HepG2 (cell line): ENCODE results near the gene HEYL. TPM values are rescaled to one million over a fixed set of nuclear protein-coding genes. Genes with fewer than 3 reads are reported as not detected.

Experiments used
- ATAC-seq: fragments of 200-7000 bp; cut with Tn5 transposase; 3 replicates; pipeline ENCODE4 v1.9.1; 2020; ENCODE audit warnings: mild to moderate bottlenecking, moderate library complexity
- BruUV-seq: library from RNA; stranded (reverse); fragments of 400-500 nt; replicated peaks from 2 replicates; lab custom pipeline; 2021; lab: Mats Ljungman, UMichigan
- CTCF ChIA-PET: fragments of 300-600 bp; formaldehyde crosslinking; extraction: SDS; loops from one replicate; lab custom pipeline; 2021; ENCODE audit warnings: low total read pairs, inconsistent platforms, low intra/inter-chr PET ratio; lab: Yijun Ruan, JAX
- POLR2A ChIA-PET: fragments of 350-600 bp; sonication (Branson Sonifier 250); formaldehyde crosslinking; loops from one replicate; lab custom pipeline; 2020; ENCODE audit warnings: antibody characterized with exemption, inconsistent platforms; lab: Yijun Ruan, JAX
- DNase-seq: peaks from one replicate; pipeline ENCODE4 v3.0.0-alpha.2; 2015; ENCODE audit warnings: low spot score
- FAIRE-seq: peaks from 3 replicates; lab custom pipeline; 2011; peaks lifted over from hg19 to GRCh38; lab: Jason Lieb, UNC
- H2AFZ ChIP-seq: one replicate; pipeline ENCODE4 v1.6.1; 2011; ENCODE audit warnings: low read length, inconsistent platforms
- H3K27ac ChIP-seq: fragments of 300-600 bp; 3 replicates; pipeline ENCODE4 v1.8.0; 2011; ENCODE audit warnings: mixed run types, mild to moderate bottlenecking, mixed read lengths, low read length, inconsistent platforms; ENCODE audit not compliant: insufficient read depth; ENCODE audit errors: extremely low read length
- H3K27me3 ChIP-seq, 2 experiments: fragments of 200-600 bp in 1 of 2; 2 replicates in 1 of 2; 3 replicates in 1 of 2; pipeline versions ENCODE4 v1.6.0 to v1.8.0; 2011; ENCODE audit warnings: low read length in 2 of 2, mild to moderate bottlenecking in 2 of 2, moderate library complexity in 2 of 2, inconsistent platforms in 1 of 2; ENCODE audit not compliant: insufficient read depth in 2 of 2, control insufficient read depth in 1 of 2
- H3K36me3 ChIP-seq, 2 experiments: fragments of 200-600 bp in 1 of 2; replicated peaks in 1 of 2; 2 replicates in 1 of 2; 3 replicates in 1 of 2; pipeline versions ENCODE4 v1.5.1 to v1.8.0; 2011; ENCODE audit warnings: low read length in 2 of 2, inconsistent platforms in 1 of 2; ENCODE audit not compliant: insufficient read depth in 2 of 2, control insufficient read depth in 1 of 2
- H3K4me1 ChIP-seq: 2 replicates; pipeline ENCODE4 v1.5.1; 2012; ENCODE audit warnings: low read length, inconsistent platforms; ENCODE audit not compliant: insufficient read depth
- H3K4me2 ChIP-seq: 2 replicates; pipeline ENCODE4 v1.6.0; 2011; ENCODE audit warnings: low read depth, low read length, inconsistent platforms
- H3K4me3 ChIP-seq, 3 experiments: fragments of 200-600 bp in 1 of 3; sonication (generic), shearing (Covaris generic) in 1 of 3; replicated peaks in 1 of 3; 2 replicates each; pipeline ENCODE4 v1.5.1; 2011 to 2016; ENCODE audit warnings: low read length in 3 of 3, inconsistent platforms in 2 of 3, low read depth in 2 of 3, mild to moderate bottlenecking in 2 of 3, control low read depth in 1 of 3, mixed read lengths in 1 of 3; ENCODE audit not compliant: insufficient read depth in 1 of 3
- H3K79me2 ChIP-seq: one replicate; pipeline ENCODE4 v1.6.1; 2011; ENCODE audit warnings: low read length, inconsistent platforms; ENCODE audit not compliant: insufficient read depth
- H3K9ac ChIP-seq: 2 replicates; pipeline ENCODE4 v1.6.0; 2011; ENCODE audit warnings: mild to moderate bottlenecking, low read depth, low read length, inconsistent platforms; ENCODE audit not compliant: insufficient read depth
- H3K9me3 ChIP-seq: 2 replicates; pipeline ENCODE4 v1.5.1; 2012; ENCODE audit warnings: mild to moderate bottlenecking, low read length
- H4K20me1 ChIP-seq: 2 replicates; pipeline ENCODE4 v1.6.0; 2011; ENCODE audit warnings: inconsistent platforms, mild to moderate bottlenecking, low read length, moderate library complexity; ENCODE audit not compliant: insufficient read depth
- MBNL3 ChIP-seq: fragments of 250-450 bp; sonication (Bioruptor Pico); conservative IDR thresholded peaks from 2 replicates; pipeline ENCODE4 v1.8.0; 2022; ENCODE audit warnings: mild to moderate bottlenecking, inconsistent platforms
- NFE2 ChIP-seq: sonication (generic); formaldehyde crosslinking; IDR thresholded peaks from 2 replicates; pipeline ENCODE4 v1.4.0; 2020; ENCODE audit warnings: missing genetic modification reagents
- SIN3A ChIP-seq: IDR thresholded peaks from 2 replicates; pipeline ENCODE4 v1.6.1; 2011; ENCODE audit warnings: low read depth, mild to moderate bottlenecking, control low read depth, low read length, borderline replicate concordance
- SMYD3 ChIP-seq: sonication (generic); formaldehyde crosslinking; IDR thresholded peaks from 2 replicates; pipeline ENCODE4 v1.8.1; 2023; ENCODE audit warnings: mild to moderate bottlenecking, missing genetic modification reagents
- SRY ChIP-seq: sonication (generic); formaldehyde crosslinking; IDR thresholded peaks from 2 replicates; pipeline ENCODE4 v1.8.0; 2022; ENCODE audit warnings: mild to moderate bottlenecking, missing genetic modification reagents
- TGIF2 ChIP-seq: IDR thresholded peaks from 2 replicates; pipeline ENCODE4 v1.6.1; 2016; ENCODE audit warnings: control low read depth, missing compliant biosample characterization
- ZZZ3 ChIP-seq: sonication (generic); formaldehyde crosslinking; IDR thresholded peaks from 2 replicates; pipeline ENCODE4 v1.4.0; 2020; ENCODE audit warnings: missing genetic modification reagents, mild to moderate bottlenecking, borderline replicate concordance
- WGBS: methylation state at CpG from one replicate; pipeline ENCODE4 v1.1.6; 2017; ENCODE audit warnings: low lambda C conversion rate; 5-methylcytosine and 5-hydroxymethylcytosine counted together
- in situ Hi-C: cut with HindIII; loops from 2 replicates; pipeline ENCODE4 v1.10.0; 2017; ENCODE audit warnings: low pct_unique_long_range_greater_than_20kb; ENCODE audit not compliant: extremely low pct_ligation_motif_present
- intact Hi-C: fragments of 100-400 bp; cut with micrococcal nuclease; formaldehyde crosslinking; loops from one replicate; pipeline ENCODE4 v1.10.0; 2022; ENCODE audit not compliant: unreplicated experiment
- polyA plus RNA-seq, 8 experiments: library from polyadenylated mRNA; depleted of rRNA in 3 of 8; stranded (reverse) in 7 of 8; unstranded in 1 of 8; fragments of >200 nt; fragmentation: Illumina TruSeq in 4 of 8; extraction: Trizol in 4 of 8; gene quantifications; 2 replicates each; pipeline versions ENCODE4 v1.2.1 to v1.2.3, GENCODE V29; 2011 to 2016; ENCODE audit warnings: low read depth in 4 of 8, missing spikeins in 1 of 8, mixed read lengths in 1 of 8; ENCODE audit not compliant: insufficient read depth in 1 of 8
- total RNA-seq, 5 experiments: library from RNA; depleted of rRNA; stranded (reverse); fragments of >200 nt; fragmentation: Illumina TruSeq; extraction: Trizol; gene quantifications; 2 replicates each; pipeline ENCODE4 v1.2.3, GENCODE V29; 2016; ENCODE audit warnings: low read depth in 1 of 5
- TF ChIP-seq, protein P1 (sequence below): conservative IDR thresholded peaks from 2 replicates; pipeline ENCODE4 v1.6.1; 2018; ENCODE audit warnings: missing genetic modification reagents
- TF ChIP-seq, protein P2 (sequence below): IDR thresholded peaks from 2 replicates; pipeline ENCODE4 v1.6.1; 2016; ENCODE audit warnings: mild to moderate bottlenecking
- TF ChIP-seq, protein P3 (sequence below): sonication (generic); formaldehyde crosslinking; IDR thresholded peaks from 2 replicates; pipeline ENCODE4 v1.4.0; 2020; ENCODE audit warnings: low read depth, missing genetic modification reagents

Gene HEYL
- total and polyA plus RNA-seq, 2 of the 13 experiments (the other 11 are each of a cell fraction or from before 2014, with no cell fraction given), result 0.03 to 0.04 TPM

DNA sequence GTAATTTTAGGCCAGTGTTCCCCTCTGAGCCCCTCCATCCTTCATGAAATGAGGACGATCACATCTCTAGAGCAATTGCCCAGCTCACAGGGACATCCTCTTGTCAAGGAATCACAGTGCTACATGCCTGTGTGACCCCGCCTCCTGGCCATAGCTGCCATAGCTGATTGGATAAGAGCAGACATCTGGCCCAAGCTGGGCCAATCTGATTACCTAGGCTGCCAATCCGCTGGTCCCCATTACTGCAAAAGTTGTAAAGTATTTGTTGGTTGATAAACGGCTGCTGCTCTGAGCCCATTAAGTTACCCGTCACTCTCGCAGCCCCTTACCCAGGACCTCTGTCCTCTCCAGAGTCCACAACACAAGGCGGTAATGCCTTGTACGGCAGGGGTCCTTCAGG lies 24.1 kb upstream of the HEYL start:
- H3K36me3 ChIP-seq, result no peaks in the 10 kb centered on the region
- WGBS, result 40% methylated on average over 3 of the region's 8 CpGs
- in situ Hi-C loops, result no loop called here

More for the DNA sequence above, 24.1 kb upstream of the HEYL start:
- no TSS peak for BruUV-seq
- no peak overlapping the region for H2AFZ ChIP-seq
- peaks cover 0 to 54% of the 10 kb centered on the region in 2 experiments; a peak in 3 of 5 replicates for H3K27me3 ChIP-seq
- no peak for DNase-seq
- TF ChIP-seq SMYD3 (CRISPR knock-in tag), result no peak
- no peak for TF ChIP-seq SRY (CRISPR knock-in tag)
- TF ChIP-seq, protein P1, sequence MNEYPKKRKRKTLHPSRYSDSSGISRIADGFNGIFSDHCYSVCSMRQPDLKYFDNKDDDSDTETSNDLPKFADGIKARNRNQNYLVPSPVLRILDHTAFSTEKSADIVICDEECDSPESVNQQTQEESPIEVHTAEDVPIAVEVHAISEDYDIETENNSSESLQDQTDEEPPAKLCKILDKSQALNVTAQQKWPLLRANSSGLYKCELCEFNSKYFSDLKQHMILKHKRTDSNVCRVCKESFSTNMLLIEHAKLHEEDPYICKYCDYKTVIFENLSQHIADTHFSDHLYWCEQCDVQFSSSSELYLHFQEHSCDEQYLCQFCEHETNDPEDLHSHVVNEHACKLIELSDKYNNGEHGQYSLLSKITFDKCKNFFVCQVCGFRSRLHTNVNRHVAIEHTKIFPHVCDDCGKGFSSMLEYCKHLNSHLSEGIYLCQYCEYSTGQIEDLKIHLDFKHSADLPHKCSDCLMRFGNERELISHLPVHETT (CRISPR knock-in tag), result no peak
- TF ChIP-seq, protein P2, sequence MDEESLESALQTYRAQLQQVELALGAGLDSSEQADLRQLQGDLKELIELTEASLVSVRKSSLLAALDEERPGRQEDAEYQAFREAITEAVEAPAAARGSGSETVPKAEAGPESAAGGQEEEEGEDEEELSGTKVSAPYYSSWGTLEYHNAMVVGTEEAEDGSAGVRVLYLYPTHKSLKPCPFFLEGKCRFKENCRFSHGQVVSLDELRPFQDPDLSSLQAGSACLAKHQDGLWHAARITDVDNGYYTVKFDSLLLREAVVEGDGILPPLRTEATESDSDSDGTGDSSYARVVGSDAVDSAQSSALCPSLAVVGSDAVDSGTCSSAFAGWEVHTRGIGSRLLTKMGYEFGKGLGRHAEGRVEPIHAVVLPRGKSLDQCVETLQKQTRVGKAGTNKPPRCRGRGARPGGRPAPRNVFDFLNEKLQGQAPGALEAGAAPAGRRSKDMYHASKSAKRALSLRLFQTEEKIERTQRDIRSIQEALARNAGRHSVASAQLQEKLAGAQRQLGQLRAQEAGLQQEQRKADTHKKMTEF, result no peak
- TF ChIP-seq TGIF2 (CRISPR knock-in tag), result no peak
- TF ChIP-seq SIN3A, result no peak
- TF ChIP-seq, protein P3, sequence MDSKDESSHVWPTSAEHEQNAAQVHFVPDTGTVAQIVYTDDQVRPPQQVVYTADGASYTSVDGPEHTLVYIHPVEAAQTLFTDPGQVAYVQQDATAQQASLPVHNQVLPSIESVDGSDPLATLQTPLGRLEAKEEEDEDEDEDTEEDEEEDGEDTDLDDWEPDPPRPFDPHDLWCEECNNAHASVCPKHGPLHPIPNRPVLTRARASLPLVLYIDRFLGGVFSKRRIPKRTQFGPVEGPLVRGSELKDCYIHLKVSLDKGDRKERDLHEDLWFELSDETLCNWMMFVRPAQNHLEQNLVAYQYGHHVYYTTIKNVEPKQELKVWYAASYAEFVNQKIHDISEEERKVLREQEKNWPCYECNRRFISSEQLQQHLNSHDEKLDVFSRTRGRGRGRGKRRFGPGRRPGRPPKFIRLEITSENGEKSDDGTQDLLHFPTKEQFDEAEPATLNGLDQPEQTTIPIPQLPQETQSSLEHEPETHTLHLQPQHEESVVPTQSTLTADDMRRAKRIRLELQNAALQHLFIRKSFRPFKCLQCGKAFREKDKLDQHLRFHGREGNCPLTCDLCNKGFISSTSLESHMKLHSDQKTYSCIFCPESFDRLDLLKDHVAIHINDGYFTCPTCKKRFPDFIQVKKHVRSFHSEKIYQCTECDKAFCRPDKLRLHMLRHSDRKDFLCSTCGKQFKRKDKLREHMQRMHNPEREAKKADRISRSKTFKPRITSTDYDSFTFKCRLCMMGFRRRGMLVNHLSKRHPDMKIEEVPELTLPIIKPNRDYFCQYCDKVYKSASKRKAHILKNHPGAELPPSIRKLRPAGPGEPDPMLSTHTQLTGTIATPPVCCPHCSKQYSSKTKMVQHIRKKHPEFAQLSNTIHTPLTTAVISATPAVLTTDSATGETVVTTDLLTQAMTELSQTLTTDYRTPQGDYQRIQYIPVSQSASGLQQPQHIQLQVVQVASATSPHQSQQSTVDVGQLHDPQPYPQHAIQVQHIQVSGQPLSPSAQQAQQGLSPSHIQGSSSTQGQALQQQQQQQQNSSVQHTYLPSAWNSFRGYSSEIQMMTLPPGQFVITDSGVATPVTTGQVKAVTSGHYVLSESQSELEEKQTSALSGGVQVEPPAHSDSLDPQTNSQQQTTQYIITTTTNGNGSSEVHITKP (CRISPR knock-in tag), result no peak
- no peak for TF ChIP-seq NFE2 (CRISPR knock-in tag)
- no peak for TF ChIP-seq ZZZ3 (CRISPR knock-in tag)
- no peak for TF ChIP-seq MBNL3 (CRISPR knock-in tag)
- POLR2A ChIA-PET, result no interaction called here
- H3K9ac ChIP-seq, result no peak overlapping the region
- CTCF ChIA-PET, result no interaction called here
- H4K20me1 ChIP-seq, result no peaks in the 10 kb centered on the region
- intact Hi-C loops, result loop anchor here (2.0 kb wide), 1 partner anchor 49 kb away; no protein-coding TSS in a partner anchor
- no peaks in the 10 kb centered on the region for H3K9me3 ChIP-seq
- H3K4me1 ChIP-seq, result no peaks in the 10 kb centered on the region
- no peak for FAIRE-seq
- H3K4me3 ChIP-seq, result no peak overlapping the region
- ATAC-seq, result peak; percentile 42; the same call in 2 of the 3 replicates
- H3K4me2 ChIP-seq, result no peak overlapping the region
- H3K27ac ChIP-seq, result no peak overlapping the region
- no peaks in the 10 kb centered on the region for H3K79me2 ChIP-seq
